Activated T-helper 9 cell treated with anti-CD3 and anti-CD28 coated beads, Interleukin-2, amount 50 U/mL, for 16 hours (primary cell): ENCODE results near the gene CYP2E1.
A peak's percentile ranks its signal among the peaks of the same experiment; 100 is the strongest.
"Not testable (repeated sequence)": the region's sequence is repeated elsewhere in the genome, so short reads cannot be mapped to it uniquely, and the experiment has no call there.

Source experiments
- DNase-seq: peaks from one replicate; pipeline ENCODE4 v3.0.0-alpha.2; 2020; ENCODE audit warnings: low read depth

The CYP2E1 gene

DNA sequence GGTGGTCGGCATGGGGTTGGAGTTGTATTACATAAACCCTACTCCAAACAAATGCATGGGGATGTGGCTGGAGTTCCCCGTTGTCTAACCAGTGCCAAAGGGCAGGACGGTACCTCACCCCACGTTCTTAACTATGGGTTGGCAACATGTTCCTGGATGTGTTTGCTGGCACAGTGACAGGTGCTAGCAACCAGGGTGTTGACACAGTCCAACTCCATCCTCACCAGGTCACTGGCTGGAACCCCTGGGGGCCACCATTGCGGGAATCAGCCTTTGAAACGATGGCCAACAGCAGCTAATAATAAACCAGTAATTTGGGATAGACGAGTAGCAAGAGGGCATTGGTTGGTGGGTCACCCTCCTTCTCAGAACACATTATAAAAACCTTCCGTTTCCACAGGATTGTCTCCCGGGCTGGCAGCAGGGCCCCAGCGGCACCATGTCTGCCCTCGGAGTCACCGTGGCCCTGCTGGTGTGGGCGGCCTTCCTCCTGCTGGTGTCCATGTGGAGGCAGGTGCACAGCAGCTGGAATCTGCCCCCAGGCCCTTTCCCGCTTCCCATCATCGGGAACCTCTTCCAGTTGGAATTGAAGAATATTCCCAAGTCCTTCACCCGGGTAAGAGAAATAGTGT is at the start of gene CYP2E1:
TSS of gene CYP2E1 (plus strand) at position 407 of the 632 bp plus-strand sequence. CDS start at position 440, 33 bp downstream.
- DNase-seq = no peak

- no peak for DNase-seq
Observed at GRCh38 chr10:133481086-133481643, 46.0 kb upstream of the CYP2E1 start.

DNA sequence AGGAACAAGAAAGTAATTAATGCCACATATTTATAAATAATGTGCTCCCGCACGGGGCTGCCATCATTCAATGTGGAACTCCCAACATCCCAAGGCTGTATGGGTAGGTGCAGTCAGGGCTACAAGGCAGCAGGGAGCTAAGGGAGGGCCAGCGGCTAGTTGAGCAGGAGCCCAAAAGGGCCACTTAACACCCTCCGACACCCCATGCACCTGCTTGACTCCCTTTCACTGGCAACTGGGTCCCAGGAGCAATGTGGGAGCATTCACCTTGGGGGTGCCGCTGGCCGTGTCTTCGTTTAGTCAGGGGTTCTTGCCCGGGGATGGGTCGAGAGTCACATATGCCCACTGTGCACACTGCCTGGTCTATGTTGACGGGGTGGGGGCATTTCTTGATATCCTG is 45.5 kb upstream of the CYP2E1 start:
- no peak for DNase-seq

GRCh38 chr10:133484818-133485217 is 42.3 kb upstream of the CYP2E1 start:
- DNase-seq = no peak

- DNase-seq = no peak
Observed at GRCh38 chr10:133487085-133487484, 40.1 kb upstream of the CYP2E1 start.

DNA sequence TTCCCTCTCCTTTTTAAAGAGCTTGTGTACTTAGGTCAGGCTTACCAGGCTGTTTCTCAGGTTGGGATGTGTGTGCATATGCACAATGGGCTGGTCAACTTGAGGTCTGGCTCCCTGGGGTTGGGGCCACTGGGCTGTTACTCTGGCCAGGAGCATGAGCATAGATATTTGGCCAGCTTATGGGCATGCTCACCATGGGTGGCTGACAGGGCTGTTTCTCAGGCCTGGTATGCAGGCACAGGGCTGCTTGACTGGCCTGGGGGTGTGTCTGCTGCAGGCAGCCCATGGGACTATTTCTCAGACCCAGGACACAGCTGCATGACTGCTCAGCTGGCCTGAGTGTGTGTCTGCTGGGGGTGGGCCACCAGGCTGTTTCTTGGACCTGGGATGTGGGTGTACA is 38.8 kb upstream of the CYP2E1 start:
- DNase-seq = no peak

GRCh38 chr10:133489816-133490588 is 37.2 kb upstream of the CYP2E1 start:
- no peak for DNase-seq

DNA sequence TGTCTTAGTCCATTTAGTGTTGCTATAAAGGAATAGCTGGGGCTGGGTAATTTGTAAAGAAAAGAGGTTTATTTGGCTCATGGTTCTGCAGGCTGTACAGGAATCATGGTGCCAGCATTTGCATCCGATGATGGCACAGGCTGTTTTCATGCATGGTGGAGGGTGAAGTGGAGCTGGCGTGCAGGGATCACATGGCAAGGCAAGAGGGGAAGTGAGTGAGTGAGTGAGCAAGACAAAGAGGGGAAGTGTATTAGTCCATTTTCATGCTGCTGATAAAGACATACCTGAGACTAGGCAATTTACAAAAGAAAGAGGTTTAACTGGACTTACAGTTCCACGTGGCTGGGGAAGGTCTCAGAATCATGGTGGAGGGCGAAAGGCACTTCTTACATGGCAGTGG is 33.6 kb upstream of the CYP2E1 start:
- DNase-seq = not testable (repeated sequence)

- DNase-seq = not testable (repeated sequence)
Observed at GRCh38 chr10:133497363-133497762, 29.8 kb upstream of the CYP2E1 start.

DNA sequence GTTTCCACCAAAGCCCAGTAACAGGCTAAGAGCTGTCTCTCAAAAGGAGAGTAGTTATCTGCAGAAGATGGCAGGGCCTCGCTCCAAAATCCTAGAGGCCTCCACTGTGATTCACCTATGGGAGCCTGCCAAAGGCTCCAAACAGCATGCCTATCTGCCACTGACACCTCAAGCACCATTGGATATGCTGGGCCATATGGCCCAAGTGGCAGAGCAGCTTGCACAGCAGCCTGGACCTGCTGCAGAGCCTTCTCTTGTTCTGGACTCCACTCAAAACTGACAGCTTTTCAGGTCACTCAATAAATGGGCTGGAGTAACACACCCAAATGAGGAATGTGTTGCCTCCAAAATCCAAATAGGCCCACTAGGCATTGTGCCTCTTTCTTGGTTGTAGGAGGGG is 28.0 kb upstream of the CYP2E1 start:
- not testable (repeated sequence) for DNase-seq

- DNase-seq = not testable (repeated sequence)
Observed at GRCh38 chr10:133500897-133501296, 26.3 kb upstream of the CYP2E1 start.

DNA sequence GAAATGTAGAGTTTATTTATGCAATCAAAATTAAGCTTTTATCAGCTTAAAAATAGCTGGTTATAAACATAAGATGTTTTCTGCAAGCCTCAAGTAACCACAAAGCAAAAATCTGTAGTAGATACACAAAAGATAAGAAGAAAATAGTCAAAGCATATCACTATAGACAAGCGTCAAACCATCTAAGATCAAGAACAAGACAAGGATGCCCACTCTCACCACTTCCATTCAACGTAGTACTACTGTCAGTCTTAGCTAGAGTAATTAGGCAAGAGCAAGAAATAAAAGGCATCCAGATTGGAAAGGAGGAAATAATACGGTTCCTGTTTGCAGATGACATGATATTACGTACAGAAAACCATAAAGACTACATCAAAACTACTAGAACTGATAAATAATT is 17.5 kb upstream of the CYP2E1 start:
- no peak for DNase-seq

- DNase-seq = no peak
Observed at GRCh38 chr10:133511408-133511807, 15.8 kb upstream of the CYP2E1 start.

GRCh38 chr10:133511907-133512528 is 15.1 kb upstream of the CYP2E1 start:
- DNase-seq = no peak

DNA sequence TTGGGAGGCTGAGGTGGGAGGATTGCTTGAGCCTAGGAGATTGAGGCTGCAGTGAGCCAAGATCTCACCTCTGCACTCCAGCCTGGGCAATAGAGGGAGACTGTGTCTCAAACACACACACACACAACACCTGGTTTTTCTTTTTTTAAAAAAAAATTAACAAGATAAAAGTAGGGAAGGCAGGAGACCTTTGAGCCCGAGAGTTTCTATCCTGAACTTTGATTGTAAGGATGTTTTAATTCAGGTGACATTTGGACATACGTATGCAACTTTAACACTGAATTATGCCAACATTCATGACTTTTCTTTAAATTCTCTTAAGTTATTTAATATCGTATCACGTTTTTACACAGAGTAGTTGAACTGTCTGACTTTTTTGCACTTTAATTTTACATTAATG is 11.7 kb upstream of the CYP2E1 start:
- no peak for DNase-seq

DNA sequence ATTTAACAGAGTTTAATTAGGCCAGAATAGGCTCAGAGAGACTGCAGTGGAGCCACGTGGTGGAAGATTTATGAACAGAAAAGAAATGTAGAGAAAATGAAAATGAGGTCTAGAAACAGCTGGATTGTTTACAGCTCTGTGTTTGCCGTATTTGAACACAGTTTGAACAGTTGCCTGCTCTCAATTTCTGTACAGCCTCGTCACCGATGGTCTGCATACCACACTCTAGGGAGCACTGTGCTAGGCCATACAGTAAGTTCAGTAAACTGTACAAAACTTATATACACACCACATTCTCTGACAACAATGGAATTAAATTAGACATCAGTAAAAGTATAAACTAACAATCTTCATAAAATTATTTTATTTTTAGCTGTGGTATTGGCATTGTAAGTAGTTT is 11.1 kb upstream of the CYP2E1 start:
- DNase-seq = no peak

DNA sequence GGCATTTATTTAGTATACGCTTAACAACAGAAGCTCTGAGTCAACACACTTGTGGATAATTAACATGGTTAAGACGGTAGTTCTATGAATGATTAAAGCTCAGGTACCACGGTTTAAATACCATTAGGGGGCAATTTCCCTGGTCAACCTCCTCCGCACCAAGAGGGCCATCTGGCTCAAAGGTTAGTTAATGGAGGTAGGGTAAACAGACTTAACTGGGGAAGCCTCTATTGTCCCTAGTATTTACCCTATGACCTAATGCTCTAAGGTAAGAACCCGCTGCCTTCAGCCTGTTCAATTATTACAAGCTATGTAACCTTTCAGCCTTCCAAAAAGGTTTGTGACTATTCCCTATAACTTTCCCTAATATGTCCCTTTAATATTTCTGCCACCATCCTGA is 8.6 kb upstream of the CYP2E1 start:
- DNase-seq = not testable (repeated sequence)

DNA sequence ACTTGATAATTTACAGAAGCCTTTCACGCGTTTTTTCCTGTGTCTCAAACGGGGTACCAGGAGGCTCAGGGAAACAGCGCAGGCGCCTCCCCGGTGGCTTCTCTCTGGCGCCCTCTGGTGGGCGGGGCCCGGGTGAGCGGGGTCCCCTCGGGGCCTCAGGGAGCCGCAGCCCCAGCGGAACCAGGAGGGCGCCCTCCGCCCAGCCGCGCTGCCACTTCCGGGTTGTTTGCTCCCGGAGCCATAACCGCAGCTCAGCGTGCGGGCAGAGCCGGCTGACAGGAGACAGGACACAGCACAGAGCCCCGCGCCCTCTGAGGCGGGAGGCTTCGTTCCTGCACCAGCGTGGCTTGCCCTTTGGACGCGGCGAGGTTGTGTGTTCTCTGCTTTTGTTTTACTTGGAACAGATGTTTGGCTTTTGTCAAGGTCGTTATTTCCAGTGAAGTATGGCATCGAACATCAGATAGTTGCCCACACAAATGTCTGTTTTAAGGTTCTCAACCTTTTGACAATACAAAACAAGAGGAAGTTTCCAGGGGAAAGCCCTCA is 6.9 kb upstream of the CYP2E1 start:
- DNase-seq = peak; percentile 88

- DNase-seq = no peak
Observed at GRCh38 chr10:133523631-133524203, 3.4 kb upstream of the CYP2E1 start.

DNA sequence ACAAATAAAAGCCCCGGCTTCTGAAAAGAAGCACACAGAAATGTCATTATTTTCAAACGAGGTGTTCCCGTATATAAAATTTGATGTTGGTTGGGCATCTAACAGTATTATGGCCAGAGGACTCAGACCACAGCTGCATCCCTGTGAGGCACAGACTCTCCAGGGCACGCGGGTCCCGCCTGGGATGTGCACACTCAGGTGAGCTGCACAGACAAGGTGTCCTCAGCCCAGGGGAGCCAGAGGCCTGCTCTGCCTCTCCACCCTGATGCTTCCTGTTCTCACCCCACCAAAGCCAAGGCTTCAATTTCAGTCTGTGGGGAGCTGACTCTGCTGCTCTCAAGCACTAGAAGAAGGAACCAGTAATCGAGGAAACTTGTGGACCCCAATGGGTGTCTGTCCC is 1.7 kb upstream of the CYP2E1 start:
- DNase-seq = no peak

DNA sequence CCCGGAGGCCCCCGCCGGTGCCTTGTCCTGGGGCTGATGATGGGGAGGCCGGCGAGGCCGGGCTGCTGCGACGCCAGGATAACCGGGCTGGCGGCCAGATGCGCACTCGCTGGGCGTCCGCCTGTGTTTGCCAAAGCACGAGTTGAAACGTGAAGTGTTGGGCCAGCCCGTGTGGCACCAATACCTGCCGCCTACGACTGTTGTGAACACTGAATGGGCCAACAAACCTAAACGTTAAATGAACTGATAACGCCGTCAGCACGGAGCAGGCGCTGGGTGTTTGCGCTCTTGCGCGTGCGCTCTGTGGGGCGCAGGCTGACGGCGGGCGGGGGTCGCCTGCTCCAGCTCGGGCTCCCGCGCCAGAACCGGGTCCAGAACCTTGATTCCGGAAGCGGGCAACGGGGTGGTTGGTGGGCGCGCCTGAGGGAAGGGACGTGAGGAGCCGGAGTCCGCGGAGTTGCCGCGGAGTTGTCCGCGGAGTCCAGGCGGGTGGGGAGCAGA is 658 bp downstream of the CYP2E1 start:
- no peak for DNase-seq

DNA sequence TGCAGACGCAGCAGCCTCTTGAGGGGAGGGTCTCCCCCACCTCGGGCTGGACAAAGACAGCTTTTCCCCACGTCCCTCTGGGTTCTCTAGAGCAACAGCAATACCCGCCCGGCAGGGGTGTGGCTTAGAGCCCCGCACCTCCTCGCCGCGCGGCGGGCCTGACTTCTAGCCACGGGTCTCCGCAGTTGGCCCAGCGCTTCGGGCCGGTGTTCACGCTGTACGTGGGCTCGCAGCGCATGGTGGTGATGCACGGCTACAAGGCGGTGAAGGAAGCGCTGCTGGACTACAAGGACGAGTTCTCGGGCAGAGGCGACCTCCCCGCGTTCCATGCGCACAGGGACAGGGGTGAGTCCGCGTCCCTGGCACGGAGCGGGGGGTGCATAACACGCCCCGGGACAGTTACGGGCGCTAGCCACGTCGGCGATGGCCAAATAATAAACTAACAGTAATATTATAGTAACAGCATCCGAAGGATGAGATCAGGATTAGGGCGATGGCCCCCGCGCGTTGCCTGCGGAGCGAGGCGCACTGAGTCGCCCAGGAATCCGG is 1.2 kb downstream of the CYP2E1 start:
- no peak for DNase-seq
